ENCODE results near the gene KPNA4.

KPNA4 gene

GRCh38 chr3:160449636-160450598 lies 115.5 kb downstream of the KPNA4 start, which contains the start of gene TRIM59:
Gene TRIM59 (minus strand): TSS chr3:160449786. CDS start chr3:160439183, 10,603 bp downstream.
- WGBS (ENCODE audit: extremely low coverage, insufficient coverage, low lambda C conversion rate): no CpG with 5 or more reads among the region's 71 CpGs
- peak within 1 kb of the TSS; percentile 97 for H3K56ac ChIP-seq (ENCODE audit: low read length)

GRCh38 chr3:160448845-160449635 lies 116.3 kb downstream of the KPNA4 start:
- Histone ChIP-seq H2BK120ac (ENCODE audit: low read depth, low read length) (no peak overlapping the region), H3K18ac (ENCODE audit: low read length) (peak overlapping the region; percentile 47), H4K8ac (ENCODE audit: low read depth, low read length) (no peak overlapping the region), H2BK5ac (ENCODE audit: low read length) (peak overlapping the region; percentile 97), H3K36me3 (ENCODE audit: control insufficient read depth, insufficient read depth, low read length) (no peaks in the 10 kb centered on the region), H3K4ac (ENCODE audit: low read depth, low read length) (no peak overlapping the region), H2AK5ac (ENCODE audit: low read length) (no peak overlapping the region), H2BK15ac (replicated peaks; ENCODE audit: low read depth) (no peak overlapping the region), H3K79me2 (ENCODE audit: control insufficient read depth, insufficient read depth, low read length) (peaks cover 33% of the 10 kb centered on the region), H3K4me2 (ENCODE audit: low read length) (peak overlapping the region; percentile 56), H3K56ac (ENCODE audit: low read length) (peak overlapping the region; percentile 97), H4K5ac (ENCODE audit: low read length) (no peak overlapping the region), H3K27ac (ENCODE audit: low read depth, low read length) (peak overlapping the region; percentile 94), H3K27me3 (ENCODE audit: insufficient read depth, low read length, poor library complexity) (no peaks in the 10 kb centered on the region), H3K79me1 (ENCODE audit: low read length) (peaks cover 3% of the 10 kb centered on the region), H3K4me1 (ENCODE audit: control insufficient read depth, low read depth, low read length) (peaks cover 4% of the 10 kb centered on the region), H3K9ac (ENCODE audit: low read length) (peak overlapping the region; percentile 92), H3K4me3 (ENCODE audit: low read length) (peak overlapping the region; percentile 93), H3K23ac (ENCODE audit: low read length) (no peak overlapping the region)
- DNase-seq: no peak
- no CpG with 5 or more reads among the region's 26 CpGs for WGBS (ENCODE audit: extremely low coverage, insufficient coverage, low lambda C conversion rate)

More at GRCh38 chr3:160449636-160450598, 115.5 kb downstream of the KPNA4 start, which contains the start of gene TRIM59:
- Histone ChIP-seq H3K4me2 (ENCODE audit: low read length) (peak within 1 kb of the TSS; percentile 56), H3K36me3 (ENCODE audit: control insufficient read depth, insufficient read depth, low read length) (no peaks in the 10 kb centered on the region), H3K9ac (ENCODE audit: low read length) (peak within 1 kb of the TSS; percentile 92), H3K79me2 (ENCODE audit: control insufficient read depth, insufficient read depth, low read length) (peaks cover 28% of the 10 kb centered on the region), H3K23ac (ENCODE audit: low read length) (no peak within 1 kb of the TSS), H3K27ac (ENCODE audit: low read depth, low read length) (peak within 1 kb of the TSS; percentile 94), H2BK120ac (ENCODE audit: low read depth, low read length) (peak within 1 kb of the TSS; percentile 5), H3K4me1 (ENCODE audit: control insufficient read depth, low read depth, low read length) (peaks cover 4% of the 10 kb centered on the region), H3K18ac (ENCODE audit: low read length) (peak within 1 kb of the TSS; percentile 72), H3K27me3 (ENCODE audit: insufficient read depth, low read length, poor library complexity) (no peaks in the 10 kb centered on the region), H4K5ac (ENCODE audit: low read length) (no peak within 1 kb of the TSS), H3K79me1 (ENCODE audit: low read length) (peaks cover 3% of the 10 kb centered on the region), H3K4me3 (ENCODE audit: low read length) (peak within 1 kb of the TSS; percentile 93), H4K8ac (ENCODE audit: low read depth, low read length) (no peak within 1 kb of the TSS), H2BK5ac (ENCODE audit: low read length) (peak within 1 kb of the TSS; percentile 97), H2BK15ac (replicated peaks; ENCODE audit: low read depth) (no peak within 1 kb of the TSS), H3K4ac (ENCODE audit: low read depth, low read length) (peak within 1 kb of the TSS; percentile 56), H2AK5ac (ENCODE audit: low read length) (peak within 1 kb of the TSS; percentile 28)
- DNase-seq: peak; percentile 99

GRCh38 chr3:160447544-160447943 lies 117.8 kb downstream of the KPNA4 start:
- no peak overlapping the region for H2BK15ac ChIP-seq (replicated peaks; ENCODE audit: low read depth)
- no peak overlapping the region for H4K8ac ChIP-seq (ENCODE audit: low read depth, low read length)
- no peak overlapping the region for H3K4me2 ChIP-seq (ENCODE audit: low read length)
- peaks cover 4% of the 10 kb centered on the region for H3K4me1 ChIP-seq (ENCODE audit: control insufficient read depth, low read depth, low read length)
- H3K36me3 ChIP-seq (ENCODE audit: control insufficient read depth, insufficient read depth, low read length): no peaks in the 10 kb centered on the region
- H3K79me1 ChIP-seq (ENCODE audit: low read length): peaks cover 3% of the 10 kb centered on the region
- H2AK5ac ChIP-seq (ENCODE audit: low read length): no peak overlapping the region
- no peak overlapping the region for H4K5ac ChIP-seq (ENCODE audit: low read length)
- no peak for DNase-seq
- H3K4me3 ChIP-seq (ENCODE audit: low read length): no peak overlapping the region
- H2BK5ac ChIP-seq (ENCODE audit: low read length): no peak overlapping the region
- peak overlapping the region; percentile 41 for H3K9ac ChIP-seq (ENCODE audit: low read length)
- H3K27ac ChIP-seq (ENCODE audit: low read depth, low read length): no peak overlapping the region
- no peak overlapping the region for H3K56ac ChIP-seq (ENCODE audit: low read length)
- no peak overlapping the region for H3K23ac ChIP-seq (ENCODE audit: low read length)
- no peaks in the 10 kb centered on the region for H3K27me3 ChIP-seq (ENCODE audit: insufficient read depth, low read length, poor library complexity)
- H3K18ac ChIP-seq (ENCODE audit: low read length): no peak overlapping the region
- peaks cover 38% of the 10 kb centered on the region for H3K79me2 ChIP-seq (ENCODE audit: control insufficient read depth, insufficient read depth, low read length)
- H3K4ac ChIP-seq (ENCODE audit: low read depth, low read length): no peak overlapping the region
- no CpG with 5 or more reads among the region's 3 CpGs for WGBS (ENCODE audit: extremely low coverage, insufficient coverage, low lambda C conversion rate)
- H2BK120ac ChIP-seq (ENCODE audit: low read depth, low read length): no peak overlapping the region

- Histone ChIP-seq H2BK5ac (ENCODE audit: low read length) (no peak overlapping the region), H3K4me2 (ENCODE audit: low read length) (no peak overlapping the region), H4K5ac (ENCODE audit: low read length) (no peak overlapping the region), H2AK5ac (ENCODE audit: low read length) (no peak overlapping the region), H2BK15ac (replicated peaks; ENCODE audit: low read depth) (no peak overlapping the region), H3K27me3 (ENCODE audit: insufficient read depth, low read length, poor library complexity) (no peaks in the 10 kb centered on the region), H3K27ac (ENCODE audit: low read depth, low read length) (no peak overlapping the region), H3K36me3 (ENCODE audit: control insufficient read depth, insufficient read depth, low read length) (no peaks in the 10 kb centered on the region), H3K4ac (ENCODE audit: low read depth, low read length) (no peak overlapping the region), H3K4me1 (ENCODE audit: control insufficient read depth, low read depth, low read length) (peaks cover 4% of the 10 kb centered on the region), H4K8ac (ENCODE audit: low read depth, low read length) (no peak overlapping the region), H3K23ac (ENCODE audit: low read length) (no peak overlapping the region), H3K9ac (ENCODE audit: low read length) (no peak overlapping the region), H3K79me2 (ENCODE audit: control insufficient read depth, insufficient read depth, low read length) (peaks cover 44% of the 10 kb centered on the region), H2BK120ac (ENCODE audit: low read depth, low read length) (no peak overlapping the region), H3K56ac (ENCODE audit: low read length) (no peak overlapping the region), H3K4me3 (ENCODE audit: low read length) (no peak overlapping the region), H3K18ac (ENCODE audit: low read length) (no peak overlapping the region), H3K79me1 (ENCODE audit: low read length) (peaks cover 3% of the 10 kb centered on the region)
- no CpG with 5 or more reads among the region's 13 CpGs for WGBS (ENCODE audit: extremely low coverage, insufficient coverage, low lambda C conversion rate)
- no peak for DNase-seq
Measured at GRCh38 chr3:160446522-160447056, 118.8 kb downstream of the KPNA4 start.

DNA sequence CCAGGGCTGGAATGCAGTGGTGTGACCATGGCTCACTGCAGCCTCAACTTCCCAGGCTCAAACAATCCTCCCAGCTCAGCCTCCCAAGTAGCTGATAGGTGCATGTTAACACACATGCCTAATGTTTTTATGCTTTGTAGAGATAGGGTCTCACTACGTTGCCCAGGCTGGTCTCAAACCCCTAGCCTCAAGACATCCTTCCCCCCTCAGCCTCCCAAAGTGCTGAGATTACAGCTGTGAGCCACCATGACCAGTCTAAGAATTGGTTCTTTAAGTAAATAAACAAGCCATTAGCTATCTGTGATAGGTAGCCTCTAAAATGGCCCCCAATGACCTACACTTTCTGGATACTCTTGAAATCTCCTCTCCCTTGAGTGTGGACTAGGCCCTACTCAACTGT lies 119.5 kb downstream of the KPNA4 start:
- peaks cover 44% of the 10 kb centered on the region for H3K79me2 ChIP-seq (ENCODE audit: control insufficient read depth, insufficient read depth, low read length)
- no peak overlapping the region for H3K4ac ChIP-seq (ENCODE audit: low read depth, low read length)
- peaks cover 4% of the 10 kb centered on the region for H3K4me1 ChIP-seq (ENCODE audit: control insufficient read depth, low read depth, low read length)
- no peak overlapping the region for H3K9ac ChIP-seq (ENCODE audit: low read length)
- H3K23ac ChIP-seq (ENCODE audit: low read length): no peak overlapping the region
- peaks cover 3% of the 10 kb centered on the region for H3K79me1 ChIP-seq (ENCODE audit: low read length)
- H2BK120ac ChIP-seq (ENCODE audit: low read depth, low read length): no peak overlapping the region
- no CpG with 5 or more reads among the region's 1 CpG for WGBS (ENCODE audit: extremely low coverage, insufficient coverage, low lambda C conversion rate)
- no peaks in the 10 kb centered on the region for H3K36me3 ChIP-seq (ENCODE audit: control insufficient read depth, insufficient read depth, low read length)
- DNase-seq: no peak
- no peak overlapping the region for H4K5ac ChIP-seq (ENCODE audit: low read length)
- no peak overlapping the region for H3K56ac ChIP-seq (ENCODE audit: low read length)
- no peak overlapping the region for H3K4me3 ChIP-seq (ENCODE audit: low read length)
- no peak overlapping the region for H2BK15ac ChIP-seq (replicated peaks; ENCODE audit: low read depth)
- H4K8ac ChIP-seq (ENCODE audit: low read depth, low read length): no peak overlapping the region
- no peak overlapping the region for H2AK5ac ChIP-seq (ENCODE audit: low read length)
- H3K4me2 ChIP-seq (ENCODE audit: low read length): no peak overlapping the region
- no peak overlapping the region for H3K18ac ChIP-seq (ENCODE audit: low read length)
- H3K27ac ChIP-seq (ENCODE audit: low read depth, low read length): no peak overlapping the region
- no peak overlapping the region for H2BK5ac ChIP-seq (ENCODE audit: low read length)
- H3K27me3 ChIP-seq (ENCODE audit: insufficient read depth, low read length, poor library complexity): no peaks in the 10 kb centered on the region
